OCI-LY1 (cell line): ENCODE measurements around the gene RFX2.

Experiments used
- CTCF ChIP-seq: fragments of 200-600 bp; sonication (generic), shearing (Covaris generic); IDR thresholded peaks from 2 replicates; pipeline ENCODE4 v1.5.1; 2017; ENCODE audit warnings: mild to moderate bottlenecking, antibody characterized with exemption, low read length, moderate library complexity, mixed read lengths
- EZH2 ChIP-seq: fragments of 200-600 bp; sonication (generic), shearing (Covaris generic); IDR thresholded peaks from 2 replicates; pipeline ENCODE4 v1.8.0; 2017; ENCODE audit warnings: borderline replicate concordance, mixed run types, mild to moderate bottlenecking, antibody characterized with exemption, low read length, moderate library complexity, mixed read lengths

- TF ChIP-seq CTCF (no peak), EZH2 (no peak)
These were observed 125.1 kb downstream of the RFX2 start for GRCh38 chr19:5985098-5985783.
